SH-SY5Y (cell line): ENCODE measurements around the gene GIGYF2.
A peak's percentile ranks its signal among the peaks of the same experiment; 100 is the strongest.

Experiments used
- GATA2 ChIP-seq: IDR thresholded peaks from 2 replicates; pipeline ENCODE4 v1.6.1; 2011; ENCODE audit warnings: mild to moderate bottlenecking, low read depth, low read length
- GATA3 ChIP-seq: IDR thresholded peaks from 2 replicates; pipeline ENCODE4 v1.6.1; 2011; ENCODE audit warnings: low read depth, mild to moderate bottlenecking, low read length, moderate library complexity

GIGYF2 gene

DNA sequence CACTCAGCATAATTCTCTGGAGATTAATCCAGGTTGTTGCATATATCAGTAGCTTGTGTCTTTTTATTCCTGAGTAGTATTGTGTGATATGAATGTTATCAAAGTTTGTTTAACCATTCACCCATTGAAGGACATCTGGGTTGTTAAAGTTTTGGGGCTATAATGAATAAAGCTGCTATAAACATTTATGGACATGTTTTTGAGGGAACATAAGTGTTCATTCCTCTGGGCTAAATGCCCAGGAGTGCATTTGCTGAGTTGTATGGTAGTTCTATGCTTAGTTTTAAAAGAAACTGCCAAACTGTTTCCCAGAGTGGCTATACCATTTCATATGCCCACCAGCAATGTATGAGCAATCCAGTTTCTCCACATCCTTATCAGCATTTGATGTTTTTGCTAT lies 101.1 kb downstream of the GIGYF2 start:
- TF ChIP-seq GATA2 (no peak), GATA3 (no peak)

DNA sequence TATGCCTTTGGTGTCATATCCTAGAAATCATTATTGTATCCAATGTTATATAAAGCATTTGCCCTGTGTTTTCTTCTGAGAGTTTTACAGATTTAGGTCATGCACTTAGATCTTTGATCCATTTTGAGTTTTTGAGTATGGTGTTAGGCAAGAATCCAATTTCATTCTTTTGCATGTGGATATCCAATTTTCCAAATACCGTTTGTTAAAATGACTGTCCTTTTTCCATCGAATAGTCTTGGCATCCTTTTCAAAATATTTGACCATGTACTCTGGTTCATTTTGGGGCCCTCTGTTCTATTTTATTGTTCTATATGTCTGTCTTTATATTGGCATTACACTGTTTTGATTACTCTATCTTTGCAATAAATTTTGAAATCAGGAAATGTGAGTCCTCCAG lies 103.0 kb downstream of the GIGYF2 start:
- TF ChIP-seq GATA2, result no peak
- TF ChIP-seq GATA3, result no peak

DNA sequence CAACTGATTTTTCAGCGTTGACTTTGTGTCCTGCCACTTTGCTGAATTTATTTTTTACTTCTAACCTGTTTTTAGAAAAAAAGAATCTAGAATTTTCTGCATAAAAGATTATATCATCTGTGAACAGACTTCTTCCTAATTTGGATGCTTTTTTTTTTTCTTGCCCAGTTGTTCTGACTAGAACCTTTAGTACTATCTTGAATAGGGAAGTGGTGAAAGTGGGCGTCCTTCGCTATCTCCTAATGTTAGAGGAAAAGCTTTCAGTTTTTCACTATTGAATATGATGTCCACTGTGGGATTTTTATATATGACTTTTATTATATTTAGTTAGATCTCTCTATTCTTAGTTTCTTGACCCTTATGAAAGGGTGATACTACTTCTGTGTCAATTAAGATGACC lies 105.0 kb downstream of the GIGYF2 start:
- TF ChIP-seq GATA2, result no peak
- TF ChIP-seq GATA3, result no peak

DNA sequence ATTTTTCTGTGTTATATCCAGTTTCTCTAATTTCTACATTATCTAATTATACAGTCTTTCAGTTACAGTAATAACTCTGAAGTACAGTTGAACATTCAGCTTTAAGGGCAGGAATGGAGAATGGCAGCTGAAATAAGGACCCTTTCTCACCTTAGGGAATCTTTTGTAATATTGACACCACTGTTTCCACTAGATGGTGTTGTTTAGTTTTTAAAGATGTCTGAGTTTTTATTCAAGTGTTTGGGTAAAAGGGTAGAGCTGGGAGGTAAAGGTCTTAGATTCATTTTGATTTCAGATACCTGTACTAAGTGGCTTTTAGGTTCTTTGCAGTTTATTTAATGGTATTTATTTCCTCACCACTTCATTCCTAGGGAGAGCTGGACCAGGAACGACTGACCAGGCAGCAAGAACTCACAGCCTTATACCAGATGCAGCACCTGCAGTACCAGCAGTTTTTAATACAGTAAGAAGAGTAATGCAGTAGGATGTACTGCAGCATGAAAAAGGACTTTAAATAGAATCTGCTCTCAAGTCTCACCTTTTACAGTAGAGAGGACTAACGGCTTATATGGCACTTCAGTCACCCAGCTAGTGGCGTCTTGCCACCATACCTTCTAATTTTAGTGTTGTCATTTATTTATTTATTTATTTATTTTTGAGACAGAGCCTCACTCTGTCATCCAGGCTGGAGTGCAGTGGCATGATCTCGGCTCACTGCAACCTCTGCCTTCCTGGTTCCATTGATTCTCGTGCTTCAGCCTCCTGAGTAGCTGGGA lies 112.4 kb downstream of the GIGYF2 start:
- TF ChIP-seq GATA2, result no peak
- no peak for TF ChIP-seq GATA3

DNA sequence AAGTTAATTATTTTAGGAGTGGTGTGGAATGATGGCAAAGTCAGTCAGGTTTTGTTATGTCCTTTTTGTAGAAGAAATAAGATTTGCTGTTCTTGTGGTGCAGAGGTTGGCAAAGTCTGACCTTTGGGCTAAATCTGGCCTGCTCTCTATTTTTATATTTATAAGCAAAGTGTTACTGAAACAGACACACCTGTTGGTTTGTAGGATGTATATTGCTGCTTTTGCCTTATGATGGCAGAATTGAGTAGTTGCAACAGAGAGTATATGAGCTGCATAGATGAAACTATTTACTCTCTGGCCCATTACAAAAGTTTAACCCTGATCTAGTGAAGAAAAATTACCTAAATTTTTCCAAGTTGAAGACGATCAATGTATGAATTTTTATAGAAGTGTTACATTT lies 113.3 kb downstream of the GIGYF2 start:
- no peak for TF ChIP-seq GATA2
- TF ChIP-seq GATA3, result no peak

DNA sequence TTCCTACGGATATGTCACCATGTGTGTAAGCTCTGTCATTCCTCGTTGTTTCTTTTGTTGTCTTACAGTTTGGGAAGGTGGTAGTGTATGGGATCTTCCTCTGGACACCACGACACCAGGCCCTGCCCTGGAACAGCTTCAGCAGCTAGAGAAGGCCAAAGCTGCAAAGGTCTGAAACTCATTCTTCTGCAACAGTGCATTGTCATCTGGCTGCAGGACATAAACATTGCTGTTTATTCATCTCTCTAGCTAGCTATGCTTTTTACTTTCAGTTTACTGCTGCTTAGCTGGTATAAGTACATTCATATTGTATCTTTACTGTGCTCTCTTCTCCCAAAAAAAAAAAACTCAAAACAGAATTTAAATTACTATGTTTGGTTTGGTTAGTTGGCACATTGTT lies 118.4 kb downstream of the GIGYF2 start:
- TF ChIP-seq GATA2, result no peak
- no peak for TF ChIP-seq GATA3

DNA sequence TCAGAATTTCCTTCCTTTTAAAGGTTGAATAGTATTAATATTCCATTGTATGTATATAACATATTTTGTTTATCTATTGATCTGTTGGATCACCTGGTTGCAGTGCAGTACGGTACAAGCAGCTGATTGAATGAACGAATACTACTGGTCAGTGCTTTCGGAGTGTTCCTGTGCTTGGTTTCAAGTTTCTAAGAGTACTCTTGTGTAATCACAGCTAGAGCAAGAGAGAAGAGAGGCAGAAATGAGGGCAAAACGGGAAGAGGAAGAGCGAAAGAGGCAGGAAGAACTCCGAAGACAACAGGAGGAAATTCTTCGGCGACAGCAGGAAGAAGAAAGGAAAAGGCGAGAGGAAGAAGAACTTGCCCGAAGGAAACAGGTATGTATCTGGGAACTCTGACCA lies 119.5 kb downstream of the GIGYF2 start:
- TF ChIP-seq GATA3 (no peak), GATA2 (no peak)

DNA sequence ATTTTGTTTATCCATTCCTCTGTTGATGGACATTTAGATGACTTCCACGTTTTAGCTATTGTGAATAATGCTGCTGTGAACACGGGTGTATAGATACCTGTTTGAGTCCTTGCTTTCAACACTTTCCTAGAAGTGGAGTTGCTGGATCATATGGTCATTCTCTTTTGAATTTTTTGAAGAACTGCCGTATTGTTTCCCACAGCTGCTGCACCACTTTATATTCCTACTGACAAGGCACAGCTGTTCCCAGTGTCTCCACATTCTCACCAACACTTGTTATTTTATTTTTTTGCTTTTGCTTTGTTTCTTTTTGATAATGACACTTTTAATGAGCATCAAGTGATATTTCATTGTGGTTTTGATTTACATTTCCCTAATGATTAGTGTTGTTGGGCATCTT lies 120.6 kb downstream of the GIGYF2 start:
- TF ChIP-seq GATA3, result no peak
- TF ChIP-seq GATA2, result no peak

DNA sequence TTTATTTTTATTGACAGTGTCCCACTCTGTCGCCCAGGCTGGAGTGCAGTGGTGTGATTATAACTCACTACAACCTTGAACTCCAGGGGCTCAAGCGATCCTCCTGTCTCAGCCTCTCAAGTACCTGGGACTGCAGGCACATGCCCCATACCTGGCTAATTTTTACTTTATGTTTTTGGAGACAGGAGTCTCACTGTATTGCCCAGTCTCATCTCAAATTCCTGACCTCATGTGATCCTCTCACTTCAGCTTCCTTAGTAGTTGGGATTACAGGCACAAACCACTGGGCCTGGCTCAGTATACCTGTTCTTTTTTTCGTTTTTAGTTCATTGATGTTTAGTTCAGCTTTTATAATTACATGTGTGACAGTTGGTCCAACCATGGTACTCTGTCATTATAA lies 132.9 kb downstream of the GIGYF2 start:
- TF ChIP-seq GATA2, result no peak
- TF ChIP-seq GATA3, result no peak

DNA sequence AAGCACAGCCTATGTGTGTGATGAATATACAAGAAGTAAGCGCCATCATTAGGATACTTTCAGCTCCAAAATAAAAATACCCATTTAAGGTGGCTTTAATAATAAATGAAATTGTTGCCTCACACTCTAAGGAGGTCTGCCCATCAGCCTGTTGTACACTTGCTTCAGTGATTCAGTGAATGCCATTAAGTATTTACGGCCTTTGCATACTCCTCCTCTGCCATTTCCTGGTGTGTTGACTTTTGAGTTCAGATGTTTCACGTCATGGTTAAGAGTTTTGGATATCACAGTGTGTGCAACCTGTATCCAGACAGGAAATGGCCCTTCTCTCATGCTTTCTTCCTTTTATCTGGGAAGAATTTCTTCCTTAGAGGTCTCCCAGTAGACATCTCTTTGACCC lies 134.4 kb downstream of the GIGYF2 start:
- TF ChIP-seq GATA3 (no peak), GATA2 (no peak)

DNA sequence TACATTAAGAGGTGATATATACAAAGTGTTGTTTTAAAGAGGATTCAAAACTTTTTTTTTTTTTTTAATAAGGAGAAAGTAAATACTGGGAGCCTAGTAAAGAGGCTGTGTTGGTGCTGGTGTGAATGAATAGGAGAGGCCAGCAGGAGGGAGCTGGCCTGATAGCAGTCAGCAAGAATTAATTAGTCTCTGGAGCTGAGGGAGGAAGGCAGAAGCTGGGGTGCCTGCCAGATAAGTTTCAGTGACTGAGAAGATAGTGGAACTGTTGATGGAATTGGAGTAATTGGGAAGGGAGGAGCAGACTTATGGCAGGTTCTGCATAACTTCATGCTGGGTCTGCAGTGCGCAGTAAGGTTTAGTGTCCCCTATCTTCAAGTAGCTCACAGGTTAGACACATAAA lies 136.7 kb downstream of the GIGYF2 start:
- TF ChIP-seq GATA3, result no peak

DNA sequence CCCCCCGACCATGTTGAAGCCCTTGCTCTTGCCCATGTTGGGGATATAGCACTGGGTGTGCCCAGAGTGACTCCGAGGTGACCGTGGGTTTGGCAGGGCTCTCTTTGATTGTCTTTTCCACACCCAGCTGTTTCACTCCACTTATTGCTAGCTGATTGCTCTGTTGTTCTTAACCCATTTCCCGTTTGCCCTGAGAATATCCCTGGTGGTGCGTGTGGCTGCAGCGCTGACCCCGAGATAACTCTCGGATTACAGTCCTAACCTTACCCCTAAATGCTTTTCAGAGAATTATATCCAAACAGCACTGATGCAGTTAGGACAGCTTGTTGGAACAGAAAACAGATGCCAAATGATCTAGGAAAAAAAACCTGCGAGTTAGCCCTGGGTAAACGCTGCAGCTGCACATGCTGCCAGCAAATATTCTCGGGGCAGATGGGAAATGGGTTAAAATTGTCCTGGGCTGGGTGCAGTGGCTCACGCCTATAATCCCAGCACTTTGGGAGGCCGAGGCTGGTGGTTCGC lies 138.6 kb downstream of the GIGYF2 start:
- no peak for TF ChIP-seq GATA2
- no peak for TF ChIP-seq GATA3

DNA sequence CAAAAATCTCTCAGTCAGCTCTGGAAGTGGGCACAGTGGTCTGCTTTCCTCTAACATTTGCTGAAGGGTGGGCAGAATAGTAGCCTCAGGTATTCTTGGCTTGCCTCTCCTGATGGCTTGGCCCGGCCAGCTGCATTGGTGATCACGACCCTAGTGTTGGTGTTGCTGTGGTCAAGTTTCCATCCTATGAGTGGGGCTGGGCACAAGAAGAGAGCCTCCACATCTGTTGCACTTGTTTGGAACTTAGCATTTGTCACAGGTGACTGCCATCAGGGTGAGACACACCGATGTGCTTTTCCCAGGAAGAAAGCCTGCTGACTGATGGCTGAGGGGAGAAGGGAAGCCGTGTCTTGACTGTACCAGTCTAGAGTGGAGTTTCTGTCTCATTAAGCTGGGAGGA lies 139.8 kb downstream of the GIGYF2 start:
- TF ChIP-seq GATA2 (no peak), GATA3 (no peak)

DNA sequence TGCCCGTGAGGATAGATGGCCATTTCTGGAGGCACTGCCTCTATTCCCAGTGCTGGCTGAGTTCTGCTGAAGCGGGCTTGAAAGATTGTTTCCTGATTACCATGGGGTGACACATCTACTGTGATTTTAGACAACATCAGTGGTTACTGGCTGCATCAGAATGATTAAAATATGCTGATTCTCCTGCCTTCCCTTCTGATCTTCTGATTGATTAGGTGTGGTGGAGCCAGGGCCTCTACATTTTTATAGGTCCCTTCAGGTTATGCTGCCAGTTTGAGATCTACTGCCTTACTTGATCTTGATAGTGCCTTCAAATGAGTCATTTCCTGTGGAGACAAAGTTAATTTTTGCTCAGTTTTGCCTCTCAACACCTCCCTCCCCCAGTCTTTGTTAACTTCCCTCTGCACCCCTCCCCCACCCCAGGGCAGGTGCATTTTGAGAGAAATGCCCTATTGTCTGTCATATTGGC lies 141.3 kb downstream of the GIGYF2 start:
- no peak for TF ChIP-seq GATA3
- TF ChIP-seq GATA2, result 0 out of 2 replicates have a peak, but pooled peaks have one; percentile 8

DNA sequence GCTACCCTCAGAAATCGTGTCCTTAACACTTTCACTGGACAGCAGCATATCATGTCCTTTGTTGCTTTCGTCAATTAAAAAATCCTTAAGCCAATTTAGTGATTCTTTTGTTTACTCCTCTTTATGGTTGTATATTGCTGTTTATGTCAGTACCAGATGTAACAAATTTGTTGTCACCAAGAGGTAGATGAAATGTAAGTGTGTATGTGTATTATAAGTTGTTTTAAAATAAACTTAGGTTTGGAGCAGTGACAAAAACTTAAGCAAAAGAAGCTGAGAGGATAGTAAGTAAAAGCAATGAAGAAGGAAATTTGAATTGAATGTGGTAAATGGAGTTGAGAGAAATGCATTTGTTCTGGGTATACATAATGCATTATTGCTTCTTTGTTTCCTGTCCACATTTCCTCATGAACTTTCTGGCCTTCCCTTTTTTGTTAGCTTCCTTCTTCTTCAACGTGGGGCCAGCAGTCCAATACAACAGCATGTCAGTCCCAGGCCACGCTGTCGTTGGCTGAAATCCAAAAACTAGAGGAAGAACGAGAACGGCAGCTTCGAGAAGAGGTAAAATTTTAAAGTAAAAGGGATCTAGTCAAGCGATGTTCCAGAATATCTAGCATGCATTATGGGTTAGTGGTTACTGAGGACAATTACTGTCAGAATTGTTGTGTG lies 142.4 kb downstream of the GIGYF2 start:
- TF ChIP-seq GATA3, result no peak
- no peak for TF ChIP-seq GATA2
